DOHH2 (cell line): ENCODE data around the gene GNB1L.

Experiments used
- H3F3A ChIP-seq: fragments of 200-600 bp; sonication (generic), shearing (Covaris generic); 2 replicates; pipeline ENCODE4 v1.6.0; 2016; ENCODE audit warnings: antibody characterized with exemption, mild to moderate bottlenecking; ENCODE audit not compliant: control insufficient read depth, insufficient read depth
- H3K27ac ChIP-seq: fragments of 200-600 bp; sonication (generic); 2 replicates; pipeline ENCODE4 v1.5.1; 2014; ENCODE audit warnings: low read depth, mild to moderate bottlenecking, low read length, moderate library complexity
- H3K27me3 ChIP-seq: fragments of 200-600 bp; sonication (generic); 2 replicates; pipeline ENCODE4 v1.6.1; 2014; ENCODE audit warnings: mild to moderate bottlenecking, low read length, mixed read lengths; ENCODE audit not compliant: control insufficient read depth
- H3K36me3 ChIP-seq: fragments of 200-600 bp; sonication (generic); 2 replicates; pipeline ENCODE4 v1.6.1; 2014; ENCODE audit warnings: mild to moderate bottlenecking, low read length, moderate library complexity, mixed read lengths; ENCODE audit not compliant: control insufficient read depth
- H3K4me1 ChIP-seq: fragments of 200-600 bp; sonication (generic); 2 replicates; pipeline ENCODE4 v1.6.1; 2014; ENCODE audit warnings: mild to moderate bottlenecking, low read length, mixed read lengths; ENCODE audit not compliant: control insufficient read depth
- H3K4me2 ChIP-seq: fragments of 200-600 bp; sonication (generic); 2 replicates; pipeline ENCODE4 v1.6.0; 2014; ENCODE audit warnings: mild to moderate bottlenecking, low read length, moderate library complexity
- H3K4me3 ChIP-seq: fragments of 200-600 bp; sonication (generic); 2 replicates; pipeline ENCODE4 v1.5.1; 2014; ENCODE audit warnings: mild to moderate bottlenecking, low read length, mixed read lengths
- H3K79me2 ChIP-seq: fragments of 200-600 bp; sonication (generic); 2 replicates; pipeline ENCODE4 v1.6.1; 2014; ENCODE audit warnings: mild to moderate bottlenecking, low read length, mixed read lengths; ENCODE audit not compliant: control insufficient read depth
- H3K9me2 ChIP-seq: fragments of 200-600 bp; sonication (generic); replicated peaks from 2 replicates; pipeline ENCODE4 v1.6.1; 2014; ENCODE audit warnings: mild to moderate bottlenecking, low read length, mixed read lengths; ENCODE audit not compliant: control insufficient read depth
- H3K9me3 ChIP-seq: fragments of 200-600 bp; sonication (generic); 2 replicates; pipeline ENCODE4 v1.6.1; 2014; ENCODE audit warnings: antibody characterized with exemption, low read length, mixed read lengths; ENCODE audit not compliant: control insufficient read depth, insufficient read depth
- H4K20me1 ChIP-seq: fragments of 200-600 bp; sonication (generic); 2 replicates; pipeline ENCODE4 v1.6.0; 2014; ENCODE audit warnings: low read depth, mild to moderate bottlenecking, antibody characterized with exemption, low read length, moderate library complexity; ENCODE audit not compliant: control insufficient read depth, insufficient read depth
- CTCF ChIP-seq: fragments of 200-600 bp; sonication (generic); IDR thresholded peaks from one replicate; pipeline ENCODE4 v1.5.1; 2014; ENCODE audit warnings: antibody characterized with exemption, mild to moderate bottlenecking, low read depth, low read length; ENCODE audit not compliant: poor library complexity, severe bottlenecking
- EZH2phosphoT487 ChIP-seq: fragments of 200-600 bp; sonication (generic); IDR thresholded peaks from 2 replicates; pipeline ENCODE4 v1.6.1; 2017; ENCODE audit warnings: borderline replicate concordance, mild to moderate bottlenecking, antibody characterized with exemption, low read length, moderate library complexity, mixed read lengths

Gene GNB1L

GRCh38 chr22:19882446-19883381, 28.0 kb upstream of the GNB1L start:
- H3K4me3 ChIP-seq: no peak overlapping the region
- no peaks in the 10 kb centered on the region for H3K27me3 ChIP-seq
- H3F3A ChIP-seq: no peaks in the 10 kb centered on the region
- no peak overlapping the region for H3K27ac ChIP-seq
- H3K9me2 ChIP-seq: no peaks in the 10 kb centered on the region
- no peaks in the 10 kb centered on the region for H3K79me2 ChIP-seq
- no peak for TF ChIP-seq CTCF
- no peak for TF ChIP-seq EZH2phosphoT487
- H4K20me1 ChIP-seq: no peaks in the 10 kb centered on the region
- H3K4me1 ChIP-seq: peaks cover 24% of the 10 kb centered on the region
- H3K36me3 ChIP-seq: no peaks in the 10 kb centered on the region
- no peak overlapping the region for H3K4me2 ChIP-seq
- no peaks in the 10 kb centered on the region for H3K9me3 ChIP-seq

- H3K27ac ChIP-seq: no peak overlapping the region
Measured at GRCh38 chr22:19880786-19881569, 26.3 kb upstream of the GNB1L start.

GRCh38 chr22:19879992-19880785, 25.5 kb upstream of the GNB1L start:
- no peaks in the 10 kb centered on the region for H4K20me1 ChIP-seq
- H3K36me3 ChIP-seq: no peaks in the 10 kb centered on the region
- H3F3A ChIP-seq: no peaks in the 10 kb centered on the region
- no peaks in the 10 kb centered on the region for H3K27me3 ChIP-seq
- TF ChIP-seq CTCF (no peak), EZH2phosphoT487 (no peak)
- H3K79me2 ChIP-seq: no peaks in the 10 kb centered on the region
- H3K4me3 ChIP-seq: no peak overlapping the region
- H3K9me3 ChIP-seq: no peaks in the 10 kb centered on the region
- H3K4me2 ChIP-seq: no peak overlapping the region
- H3K9me2 ChIP-seq: no peaks in the 10 kb centered on the region
- no peak overlapping the region for H3K27ac ChIP-seq
- no peaks in the 10 kb centered on the region for H3K4me1 ChIP-seq

More at GRCh38 chr22:19880786-19881569, 26.3 kb upstream of the GNB1L start:
- Histone ChIP-seq H3K4me1 (peaks cover 6% of the 10 kb centered on the region), H4K20me1 (no peaks in the 10 kb centered on the region), H3F3A (no peaks in the 10 kb centered on the region), H3K27me3 (no peaks in the 10 kb centered on the region), H3K79me2 (no peaks in the 10 kb centered on the region), H3K4me2 (no peak overlapping the region), H3K9me2 (no peaks in the 10 kb centered on the region), H3K4me3 (no peak overlapping the region), H3K9me3 (no peaks in the 10 kb centered on the region), H3K36me3 (no peaks in the 10 kb centered on the region)
- no peak for TF ChIP-seq CTCF
- TF ChIP-seq EZH2phosphoT487: no peak
